Measurements from ENCODE around the gene KCNJ6.

DNA sequence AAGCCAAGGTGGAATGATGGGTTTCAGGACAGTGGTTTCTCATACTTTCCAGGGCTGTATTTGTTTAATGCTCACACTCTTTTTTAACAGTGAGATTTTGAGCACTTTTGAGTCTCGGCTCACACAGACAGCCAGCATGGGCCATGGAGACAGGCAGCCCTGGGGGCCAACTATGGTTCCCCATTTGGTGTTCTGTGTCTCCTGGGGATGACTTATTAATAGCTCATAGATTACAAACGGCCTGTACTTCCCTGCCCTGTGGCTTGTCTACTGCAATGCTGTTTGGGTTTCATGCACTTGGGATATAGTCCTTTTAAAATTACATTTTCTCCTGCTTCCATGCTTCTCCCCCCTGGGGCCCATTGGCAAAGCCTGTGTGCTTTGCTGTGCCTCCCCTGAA lies 178.3 kb downstream of the KCNJ6 start:
- TF ChIP-seq, protein P1, sequence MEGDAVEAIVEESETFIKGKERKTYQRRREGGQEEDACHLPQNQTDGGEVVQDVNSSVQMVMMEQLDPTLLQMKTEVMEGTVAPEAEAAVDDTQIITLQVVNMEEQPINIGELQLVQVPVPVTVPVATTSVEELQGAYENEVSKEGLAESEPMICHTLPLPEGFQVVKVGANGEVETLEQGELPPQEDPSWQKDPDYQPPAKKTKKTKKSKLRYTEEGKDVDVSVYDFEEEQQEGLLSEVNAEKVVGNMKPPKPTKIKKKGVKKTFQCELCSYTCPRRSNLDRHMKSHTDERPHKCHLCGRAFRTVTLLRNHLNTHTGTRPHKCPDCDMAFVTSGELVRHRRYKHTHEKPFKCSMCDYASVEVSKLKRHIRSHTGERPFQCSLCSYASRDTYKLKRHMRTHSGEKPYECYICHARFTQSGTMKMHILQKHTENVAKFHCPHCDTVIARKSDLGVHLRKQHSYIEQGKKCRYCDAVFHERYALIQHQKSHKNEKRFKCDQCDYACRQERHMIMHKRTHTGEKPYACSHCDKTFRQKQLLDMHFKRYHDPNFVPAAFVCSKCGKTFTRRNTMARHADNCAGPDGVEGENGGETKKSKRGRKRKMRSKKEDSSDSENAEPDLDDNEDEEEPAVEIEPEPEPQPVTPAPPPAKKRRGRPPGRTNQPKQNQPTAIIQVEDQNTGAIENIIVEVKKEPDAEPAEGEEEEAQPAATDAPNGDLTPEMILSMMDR (IDR thresholded peaks at IDR 0.05 in 2 of 3, conservative IDR thresholded peaks at IDR 0.05 in 1 of 3; ENCODE audit: control insufficient read depth in 2 of 3, extremely low read depth in 1 of 3, insufficient read depth in 1 of 3, low read depth in 3 of 3, low read length in 3 of 3), result no peak
- TF ChIP-seq SIN3A (IDR thresholded peaks at IDR 0.05; ENCODE audit: low read depth, low read length) (no peak), GABPA (IDR thresholded peaks at IDR 0.05; ENCODE audit: low read depth) (no peak), EP300 (IDR thresholded peaks at IDR 0.05; ENCODE audit: borderline replicate concordance in 1 of 2, control insufficient read depth in 1 of 2, low read depth in 2 of 2, low read length in 2 of 2) (no peak), RCOR1 (conservative IDR thresholded peaks at IDR 0.05; ENCODE audit: low read depth, low read length) (no peak), PML (IDR thresholded peaks at IDR 0.05; ENCODE audit: low read length) (no peak)

All from GM12878 (cell line).